MM.1S (cell line): ENCODE data around the gene CSNK1D.
A peak's percentile ranks its signal among the peaks of the same experiment; 100 is the strongest.

Source experiments
- DNase-seq: peaks from one replicate; pipeline ENCODE4 v3.0.0-alpha.2; 2015
- H2AFZ ChIP-seq: fragments of 300-600 bp; sonication (generic); 2 replicates; pipeline ENCODE4 v1.6.0; 2016; ENCODE audit warnings: antibody characterized with exemption, low read length
- H3F3A ChIP-seq: fragments of 300-600 bp; sonication (generic); 2 replicates; pipeline ENCODE4 v1.6.1; 2016; ENCODE audit warnings: mild to moderate bottlenecking, antibody characterized with exemption, low read length, moderate library complexity, mixed read lengths; ENCODE audit not compliant: insufficient read depth
- H3K27ac ChIP-seq: fragments of 300-600 bp; sonication (generic); 2 replicates; pipeline ENCODE4 v1.5.1; 2016; ENCODE audit warnings: mild to moderate bottlenecking, low read length
- H3K27me3 ChIP-seq: fragments of 300-600 bp; sonication (generic); replicated peaks from 2 replicates; pipeline ENCODE4 v1.6.0; 2016; ENCODE audit warnings: low read length; ENCODE audit not compliant: insufficient read depth
- H3K36me3 ChIP-seq: fragments of 300-600 bp; sonication (generic); replicated peaks from 2 replicates; pipeline ENCODE4 v1.6.1; 2016; ENCODE audit warnings: mild to moderate bottlenecking, low read length, mixed read lengths; ENCODE audit not compliant: insufficient read depth
- H3K4me1 ChIP-seq: fragments of 300-600 bp; sonication (generic); 2 replicates; pipeline ENCODE4 v1.6.1; 2016; ENCODE audit warnings: low read length, mixed read lengths
- H3K4me2 ChIP-seq: fragments of 300-600 bp; sonication (generic); 2 replicates; pipeline ENCODE4 v1.6.0; 2016; ENCODE audit warnings: low read depth, low read length
- H3K4me3 ChIP-seq: fragments of 300-600 bp; sonication (generic); 2 replicates; pipeline ENCODE4 v1.5.1; 2016; ENCODE audit warnings: low read length, mixed read lengths
- H3K79me2 ChIP-seq: fragments of 300-600 bp; sonication (generic); 2 replicates; pipeline ENCODE4 v1.6.1; 2016; ENCODE audit warnings: mixed run types, low read length, mixed read lengths
- H3K9ac ChIP-seq: fragments of 300-600 bp; sonication (generic); 2 replicates; pipeline ENCODE4 v1.6.1; 2016; ENCODE audit warnings: low read length, mixed read lengths
- H3K9me2 ChIP-seq: fragments of 300-600 bp; sonication (generic); replicated peaks from 2 replicates; pipeline ENCODE4 v1.6.1; 2016; ENCODE audit warnings: mild to moderate bottlenecking, low read length, mixed read lengths; ENCODE audit not compliant: insufficient read depth
- H3K9me3 ChIP-seq: fragments of 300-600 bp; sonication (generic); replicated peaks from 2 replicates; pipeline ENCODE4 v1.6.1; 2016; ENCODE audit warnings: mild to moderate bottlenecking, low read length, mixed read lengths; ENCODE audit not compliant: insufficient read depth
- H4K20me1 ChIP-seq: fragments of 300-600 bp; sonication (generic); 2 replicates; pipeline ENCODE4 v1.6.1; 2016; ENCODE audit warnings: mild to moderate bottlenecking, low read length, moderate library complexity, mixed read lengths; ENCODE audit not compliant: insufficient read depth
- CTCF ChIP-seq: fragments of 300-600 bp; sonication (generic); IDR thresholded peaks from 2 replicates; pipeline ENCODE4 v1.5.1; 2016; ENCODE audit warnings: antibody characterized with exemption, low read length, mixed read lengths
- EZH2 ChIP-seq: fragments of 300-600 bp; sonication (generic); optimal IDR thresholded peaks from 2 replicates; pipeline ENCODE3; 2017; ENCODE audit warnings: low read depth, mild to moderate bottlenecking, antibody characterized with exemption, low read length, mixed read lengths
- EZH2phosphoT487 ChIP-seq: fragments of 300-600 bp; sonication (generic); IDR thresholded peaks from 2 replicates; pipeline ENCODE4 v1.6.1; 2018; ENCODE audit warnings: antibody characterized with exemption, low read length

Gene CSNK1D

GRCh38 chr17:82237083-82237745 lies 36.3 kb downstream of the CSNK1D start:
- H3K9me3 ChIP-seq, result no peaks in the 10 kb centered on the region
- H3K27ac ChIP-seq, result no peak overlapping the region
- H3K4me3 ChIP-seq, result no peak overlapping the region
- H3K4me2 ChIP-seq, result no peak overlapping the region
- H3K9ac ChIP-seq, result no peak overlapping the region
- no peaks in the 10 kb centered on the region for H3K9me2 ChIP-seq
- no peaks in the 10 kb centered on the region for H3K27me3 ChIP-seq
- H3F3A ChIP-seq, result no peaks in the 10 kb centered on the region
- H4K20me1 ChIP-seq, result no peaks in the 10 kb centered on the region
- no peak for TF ChIP-seq CTCF
- no peak for TF ChIP-seq EZH2
- no peak for TF ChIP-seq EZH2phosphoT487
- H3K36me3 ChIP-seq, result no peaks in the 10 kb centered on the region
- no peak overlapping the region for H2AFZ ChIP-seq
- DNase-seq, result no peak
- no peaks in the 10 kb centered on the region; the same call in 1 of the 2 replicates for H3K79me2 ChIP-seq
- H3K4me1 ChIP-seq, result no peaks in the 10 kb centered on the region

GRCh38 chr17:82236142-82236971 lies 37.1 kb downstream of the CSNK1D start:
- Histone ChIP-seq H3K36me3 (no peaks in the 10 kb centered on the region), H3F3A (no peaks in the 10 kb centered on the region)

GRCh38 chr17:82235775-82236141 lies 37.7 kb downstream of the CSNK1D start:
- no peak for DNase-seq
- H3K27ac ChIP-seq, result no peak overlapping the region

More at GRCh38 chr17:82236142-82236971, 37.1 kb downstream of the CSNK1D start:
- H3K27ac ChIP-seq, result no peak overlapping the region
- no peak overlapping the region for H3K4me2 ChIP-seq
- peak; percentile 85 for TF ChIP-seq CTCF
- TF ChIP-seq EZH2, result no peak
- DNase-seq, result peak; percentile 48
- H2AFZ ChIP-seq, result no peak overlapping the region
- no peaks in the 10 kb centered on the region for H4K20me1 ChIP-seq
- H3K79me2 ChIP-seq, result no peaks in the 10 kb centered on the region
- H3K4me3 ChIP-seq, result no peak overlapping the region
- H3K9ac ChIP-seq, result no peak overlapping the region
- no peaks in the 10 kb centered on the region for H3K4me1 ChIP-seq
- no peaks in the 10 kb centered on the region for H3K27me3 ChIP-seq
- no peaks in the 10 kb centered on the region for H3K9me2 ChIP-seq
- H3K9me3 ChIP-seq, result no peaks in the 10 kb centered on the region

More at GRCh38 chr17:82235775-82236141, 37.7 kb downstream of the CSNK1D start:
- Histone ChIP-seq H2AFZ (no peak overlapping the region), H4K20me1 (no peaks in the 10 kb centered on the region), H3K36me3 (no peaks in the 10 kb centered on the region), H3K9ac (no peak overlapping the region), H3K4me1 (0 out of 2 replicates have a peak, but pooled peaks cover under 1% of the 10 kb centered on the region), H3K9me3 (no peaks in the 10 kb centered on the region), H3K27me3 (no peaks in the 10 kb centered on the region), H3K4me3 (no peak overlapping the region), H3K4me2 (no peak overlapping the region), H3K9me2 (no peaks in the 10 kb centered on the region), H3K79me2 (no peaks in the 10 kb centered on the region), H3F3A (no peaks in the 10 kb centered on the region)
- TF ChIP-seq EZH2, result no peak
- TF ChIP-seq CTCF, result no peak
- TF ChIP-seq EZH2phosphoT487, result no peak
